ENCODE data around the gene ZBTB20. TPM values are rescaled to one million over a fixed set of nuclear protein-coding genes. Genes with fewer than 3 reads are reported as not detected.

ZBTB20 gene
- total RNA-seq, 2 donors from 2014 or later, result 112 to 120 TPM

DNA sequence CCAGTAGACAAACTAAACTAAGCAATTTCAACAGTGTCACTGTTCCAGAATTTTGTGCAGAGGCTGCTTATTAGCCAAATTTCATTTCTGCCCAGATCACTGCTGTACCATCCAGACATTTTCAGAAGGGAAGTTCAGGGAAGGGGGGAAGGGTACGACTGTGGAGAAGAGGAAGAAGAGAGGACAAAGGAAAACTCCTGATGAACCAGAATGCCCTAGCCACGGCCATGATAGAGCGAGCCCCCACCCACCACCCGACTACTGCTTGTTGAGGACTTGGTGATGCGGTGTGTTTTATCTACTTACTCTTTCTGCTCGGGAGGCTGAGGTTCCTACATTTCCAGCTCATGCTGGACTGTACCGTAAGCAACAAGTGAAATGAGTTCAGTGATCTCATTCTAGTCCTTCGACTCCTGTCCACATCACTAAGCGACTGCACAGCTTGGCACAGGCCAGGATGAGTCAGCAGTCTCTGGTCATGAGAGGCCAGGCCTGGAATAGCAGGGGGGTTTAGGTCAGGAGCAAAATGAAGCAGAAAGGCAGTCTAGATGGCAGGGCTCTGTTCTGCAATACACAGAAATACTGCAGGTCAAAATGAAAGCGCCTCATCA, 522.4 kb downstream of the ZBTB20 start:
- peak; percentile 97 for DNase-seq (ENCODE audit: low spot score)
- Histone ChIP-seq H3K36me3 (no peaks in the 10 kb centered on the region), H3K9me3 (no peaks in the 10 kb centered on the region), H3K4me1 (ENCODE audit: control insufficient read depth in 1 of 2, low read depth in 2 of 2) (peaks cover 24 to 58% of the 10 kb centered on the region in 2 donors), H3K4me3 (peak overlapping the region; percentile 72), H3K27ac (peak overlapping the region; percentile 93 to 97), H3K27me3 (replicated peaks; ENCODE audit: insufficient read depth) (no peaks in the 10 kb centered on the region)
- TF ChIP-seq, protein P1, sequence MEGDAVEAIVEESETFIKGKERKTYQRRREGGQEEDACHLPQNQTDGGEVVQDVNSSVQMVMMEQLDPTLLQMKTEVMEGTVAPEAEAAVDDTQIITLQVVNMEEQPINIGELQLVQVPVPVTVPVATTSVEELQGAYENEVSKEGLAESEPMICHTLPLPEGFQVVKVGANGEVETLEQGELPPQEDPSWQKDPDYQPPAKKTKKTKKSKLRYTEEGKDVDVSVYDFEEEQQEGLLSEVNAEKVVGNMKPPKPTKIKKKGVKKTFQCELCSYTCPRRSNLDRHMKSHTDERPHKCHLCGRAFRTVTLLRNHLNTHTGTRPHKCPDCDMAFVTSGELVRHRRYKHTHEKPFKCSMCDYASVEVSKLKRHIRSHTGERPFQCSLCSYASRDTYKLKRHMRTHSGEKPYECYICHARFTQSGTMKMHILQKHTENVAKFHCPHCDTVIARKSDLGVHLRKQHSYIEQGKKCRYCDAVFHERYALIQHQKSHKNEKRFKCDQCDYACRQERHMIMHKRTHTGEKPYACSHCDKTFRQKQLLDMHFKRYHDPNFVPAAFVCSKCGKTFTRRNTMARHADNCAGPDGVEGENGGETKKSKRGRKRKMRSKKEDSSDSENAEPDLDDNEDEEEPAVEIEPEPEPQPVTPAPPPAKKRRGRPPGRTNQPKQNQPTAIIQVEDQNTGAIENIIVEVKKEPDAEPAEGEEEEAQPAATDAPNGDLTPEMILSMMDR (IDR thresholded peaks at IDR 0.05), result no peak
- peak; percentile 90 for ATAC-seq (ENCODE audit: insufficient number of reproducible peaks, low FRiP score, low read depth)

GRCh38 chr3:114624047-114624445, 523.0 kb downstream of the ZBTB20 start:
- TF ChIP-seq, protein P1 (IDR thresholded peaks at IDR 0.05), result no peak
- peak overlapping the region; percentile 72 for H3K4me3 ChIP-seq
- no peaks in the 10 kb centered on the region for H3K36me3 ChIP-seq
- H3K27me3 ChIP-seq (replicated peaks; ENCODE audit: insufficient read depth), result no peaks in the 10 kb centered on the region
- H3K27ac ChIP-seq, result peak overlapping the region; percentile 93 to 97
- DNase-seq (ENCODE audit: low spot score) (peak; percentile 25), ATAC-seq (ENCODE audit: insufficient number of reproducible peaks, low FRiP score, low read depth) (peak; percentile 84)
- peaks cover 24 to 58% of the 10 kb centered on the region in 2 donors for H3K4me1 ChIP-seq (ENCODE audit: control insufficient read depth in 1 of 2, low read depth in 2 of 2)
- H3K9me3 ChIP-seq, result no peaks in the 10 kb centered on the region

- no peaks in the 10 kb centered on the region for H3K9me3 ChIP-seq
- ATAC-seq (ENCODE audit: insufficient number of reproducible peaks, low FRiP score, low read depth) (peak; percentile 2), DNase-seq (ENCODE audit: low spot score) (no peak)
- TF ChIP-seq, protein P1 (IDR thresholded peaks at IDR 0.05), result no peak
- peaks cover 24 to 58% of the 10 kb centered on the region in 2 donors for H3K4me1 ChIP-seq (ENCODE audit: control insufficient read depth in 1 of 2, low read depth in 2 of 2)
- H3K36me3 ChIP-seq, result no peaks in the 10 kb centered on the region
- H3K4me3 ChIP-seq, result peak overlapping the region; percentile 72
- no peaks in the 10 kb centered on the region for H3K27me3 ChIP-seq (replicated peaks; ENCODE audit: insufficient read depth)
- peak overlapping the region; percentile 93 to 97 for H3K27ac ChIP-seq
Observed at GRCh38 chr3:114623420-114624046, 523.6 kb downstream of the ZBTB20 start.

- ATAC-seq (ENCODE audit: insufficient number of reproducible peaks, low FRiP score, low read depth) (no peak), DNase-seq (ENCODE audit: low spot score) (no peak)
- Histone ChIP-seq H3K9me3 (no peaks in the 10 kb centered on the region), H3K27me3 (replicated peaks; ENCODE audit: insufficient read depth) (no peaks in the 10 kb centered on the region), H3K4me1 (ENCODE audit: control insufficient read depth in 1 of 2, low read depth in 2 of 2) (peaks cover 22 to 45% of the 10 kb centered on the region in 2 donors), H3K36me3 (no peaks in the 10 kb centered on the region), H3K4me3 (no peak overlapping the region), H3K27ac (peak overlapping the region in 1 of 2 donors; percentile 97)
- TF ChIP-seq, protein P1 (IDR thresholded peaks at IDR 0.05), result no peak
Observed at GRCh38 chr3:114622001-114622400, 525.1 kb downstream of the ZBTB20 start.

- Histone ChIP-seq H3K4me3 (no peak overlapping the region), H3K36me3 (no peaks in the 10 kb centered on the region), H3K4me1 (ENCODE audit: control insufficient read depth in 1 of 2, low read depth in 2 of 2) (peaks cover 12 to 25% of the 10 kb centered on the region in 2 donors), H3K27ac (no peak overlapping the region), H3K9me3 (no peaks in the 10 kb centered on the region), H3K27me3 (replicated peaks; ENCODE audit: insufficient read depth) (no peaks in the 10 kb centered on the region)
- TF ChIP-seq, protein P1 (IDR thresholded peaks at IDR 0.05), result no peak
- no peak for ATAC-seq (ENCODE audit: insufficient number of reproducible peaks, low FRiP score, low read depth)
- DNase-seq (ENCODE audit: low spot score), result no peak
Observed at GRCh38 chr3:114619771-114620170, 527.3 kb downstream of the ZBTB20 start.
